ENCODE measurements around the gene PIK3R1. TPM values are rescaled to one million over a fixed set of nuclear protein-coding genes. Genes with fewer than 3 reads are reported as not detected.

PIK3R1 gene
- total RNA-seq, 1 experiment from 2014 or later = 1.7 TPM

DNA sequence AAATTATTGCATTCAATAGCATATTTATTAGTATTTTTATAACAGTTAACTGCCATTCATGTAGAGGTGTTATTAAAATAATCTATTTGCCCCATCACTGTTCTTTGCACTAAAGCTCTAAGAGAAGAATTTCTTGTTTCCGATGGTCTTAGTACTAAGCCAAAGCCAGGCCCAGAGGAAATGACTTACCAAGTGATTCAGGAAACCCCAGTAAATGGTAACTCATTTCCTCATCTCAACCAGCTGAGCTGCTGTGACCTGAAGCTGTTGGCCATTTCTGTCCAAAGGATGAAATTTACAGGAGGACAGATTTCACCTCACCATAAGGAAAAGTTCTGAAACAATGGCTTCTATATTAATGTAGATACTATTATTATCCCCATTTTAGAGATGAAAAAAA, 117.0 kb downstream of the PIK3R1 start:
- CTCF ChIA-PET = no interaction called here
- no peaks in the 10 kb centered on the region for H4K20me1 ChIP-seq (ENCODE audit: low read length)
- H3K79me2 ChIP-seq (ENCODE audit: low read length) = no peaks in the 10 kb centered on the region
- ATAC-seq (no peak), DNase-seq (peak; percentile 4)
- H3K9me3 ChIP-seq (ENCODE audit: low read length) = no peaks in the 10 kb centered on the region
- H3K4me1 ChIP-seq (ENCODE audit: insufficient read depth, low read length) = peaks cover 5% of the 10 kb centered on the region; the same call in 1 of the 2 replicates
- H3K9ac ChIP-seq (ENCODE audit: low read length) = no peak overlapping the region
- no peak overlapping the region for H3K27ac ChIP-seq (ENCODE audit: low read length)
- intact Hi-C loops (cut with micrococcal nuclease) = no loop called here
- H3K4me2 ChIP-seq (ENCODE audit: low read length) = no peak overlapping the region
- H3F3A ChIP-seq (ENCODE audit: low read length, unreplicated experiment) = no peaks in the 10 kb centered on the region
- no TSS peak for BruUV-seq (replicated peaks)
- H2AFZ ChIP-seq (ENCODE audit: low read length) = no peak overlapping the region
- H3K9me2 ChIP-seq (replicated peaks; ENCODE audit: low read length) = no peaks in the 10 kb centered on the region
- TF ChIP-seq, protein P1, sequence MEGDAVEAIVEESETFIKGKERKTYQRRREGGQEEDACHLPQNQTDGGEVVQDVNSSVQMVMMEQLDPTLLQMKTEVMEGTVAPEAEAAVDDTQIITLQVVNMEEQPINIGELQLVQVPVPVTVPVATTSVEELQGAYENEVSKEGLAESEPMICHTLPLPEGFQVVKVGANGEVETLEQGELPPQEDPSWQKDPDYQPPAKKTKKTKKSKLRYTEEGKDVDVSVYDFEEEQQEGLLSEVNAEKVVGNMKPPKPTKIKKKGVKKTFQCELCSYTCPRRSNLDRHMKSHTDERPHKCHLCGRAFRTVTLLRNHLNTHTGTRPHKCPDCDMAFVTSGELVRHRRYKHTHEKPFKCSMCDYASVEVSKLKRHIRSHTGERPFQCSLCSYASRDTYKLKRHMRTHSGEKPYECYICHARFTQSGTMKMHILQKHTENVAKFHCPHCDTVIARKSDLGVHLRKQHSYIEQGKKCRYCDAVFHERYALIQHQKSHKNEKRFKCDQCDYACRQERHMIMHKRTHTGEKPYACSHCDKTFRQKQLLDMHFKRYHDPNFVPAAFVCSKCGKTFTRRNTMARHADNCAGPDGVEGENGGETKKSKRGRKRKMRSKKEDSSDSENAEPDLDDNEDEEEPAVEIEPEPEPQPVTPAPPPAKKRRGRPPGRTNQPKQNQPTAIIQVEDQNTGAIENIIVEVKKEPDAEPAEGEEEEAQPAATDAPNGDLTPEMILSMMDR (conservative IDR thresholded peaks at IDR 0.05; ENCODE audit: low read depth, low read length) = no peak
- no peak for TF ChIP-seq EZH2 (IDR thresholded peaks at IDR 0.05; ENCODE audit: low read length, unreplicated experiment)
- TF ChIP-seq EZH2phosphoT487 (IDR thresholded peaks at IDR 0.05; ENCODE audit: borderline replicate concordance, low read length) = no peak
- no peaks in the 10 kb centered on the region for H3K27me3 ChIP-seq (ENCODE audit: low read length)
- no peak overlapping the region for H3K4me3 ChIP-seq (ENCODE audit: low read length)
- POLR2A ChIA-PET (ENCODE audit: unreplicated experiment) = no interaction called here
- no peaks in the 10 kb centered on the region for H3K36me3 ChIP-seq (ENCODE audit: low read depth, low read length)

DNA sequence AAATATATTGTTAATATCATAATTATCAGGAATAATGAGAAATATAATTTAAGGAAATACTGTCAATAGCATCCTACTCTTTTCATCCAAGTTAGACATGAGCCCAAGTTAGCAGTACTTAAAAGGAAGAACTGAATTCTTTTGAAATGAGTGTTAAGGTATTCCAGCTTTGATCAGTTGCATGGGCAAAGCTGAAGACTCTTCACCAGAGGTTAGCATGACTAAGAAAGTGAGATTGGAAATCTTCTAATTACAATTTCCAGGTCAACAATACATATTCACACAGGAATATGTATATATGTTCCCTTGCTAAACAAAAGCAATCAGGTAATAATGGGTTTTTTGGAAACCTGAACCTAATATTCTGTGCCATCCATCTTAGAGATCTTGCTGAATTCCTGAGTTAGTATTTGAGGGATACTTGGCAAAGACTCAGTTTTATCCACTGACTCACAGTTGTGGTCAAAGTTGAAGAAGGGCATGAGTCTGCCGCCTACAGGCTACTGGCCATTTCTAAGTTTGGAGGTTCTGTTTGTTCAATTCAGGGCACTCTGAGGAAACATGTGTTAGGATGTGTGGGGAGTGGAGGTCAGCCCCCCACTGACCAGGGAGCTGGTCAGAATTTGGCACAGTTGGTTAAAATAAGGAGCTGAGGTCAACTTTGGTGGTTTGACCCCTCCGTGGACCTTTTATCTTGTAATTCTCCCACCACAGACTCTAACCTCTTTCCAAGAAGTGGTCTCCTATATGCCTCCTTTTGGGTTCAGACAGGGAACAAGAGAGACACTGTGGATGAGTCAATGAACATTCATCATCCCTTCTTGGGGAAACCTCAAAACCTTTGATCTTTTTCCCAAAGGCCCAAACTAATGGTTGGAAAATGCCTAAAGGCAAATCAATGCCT, 118.3 kb downstream of the PIK3R1 start:
- no peaks in the 10 kb centered on the region for H3K79me2 ChIP-seq (ENCODE audit: low read length)
- H3K9me3 ChIP-seq (ENCODE audit: low read length) = no peaks in the 10 kb centered on the region
- H3K27me3 ChIP-seq (ENCODE audit: low read length) = no peaks in the 10 kb centered on the region
- no peaks in the 10 kb centered on the region for H3K36me3 ChIP-seq (ENCODE audit: low read depth, low read length)
- DNase-seq = peak; percentile 70
- intact Hi-C loops (cut with micrococcal nuclease) = no loop called here
- H2AFZ ChIP-seq (ENCODE audit: low read length) = no peak overlapping the region
- no peaks in the 10 kb centered on the region for H3K9me2 ChIP-seq (replicated peaks; ENCODE audit: low read length)
- no peak for ATAC-seq
- ChIA-PET POLR2A (ENCODE audit: unreplicated experiment) (no interaction called here), CTCF (no interaction called here)
- no peak overlapping the region for H3K4me3 ChIP-seq (ENCODE audit: low read length)
- H4K20me1 ChIP-seq (ENCODE audit: low read length) = no peaks in the 10 kb centered on the region
- H3K27ac ChIP-seq (ENCODE audit: low read length) = peak overlapping the region; percentile 74
- H3F3A ChIP-seq (ENCODE audit: low read length, unreplicated experiment) = no peaks in the 10 kb centered on the region
- TF ChIP-seq EZH2 (IDR thresholded peaks at IDR 0.05; ENCODE audit: low read length, unreplicated experiment) = no peak
- TF ChIP-seq, protein P1 (conservative IDR thresholded peaks at IDR 0.05; ENCODE audit: low read depth, low read length) = peak; percentile 32; the same call in 1 of the 2 replicates
- TF ChIP-seq EZH2phosphoT487 (IDR thresholded peaks at IDR 0.05; ENCODE audit: borderline replicate concordance, low read length) = no peak
- H3K4me1 ChIP-seq (ENCODE audit: insufficient read depth, low read length) = peaks cover 5% of the 10 kb centered on the region; the same call in 1 of the 2 replicates
- H3K4me2 ChIP-seq (ENCODE audit: low read length) = no peak overlapping the region
- no peak overlapping the region for H3K9ac ChIP-seq (ENCODE audit: low read length)
- BruUV-seq (replicated peaks) = no TSS peak

DNA sequence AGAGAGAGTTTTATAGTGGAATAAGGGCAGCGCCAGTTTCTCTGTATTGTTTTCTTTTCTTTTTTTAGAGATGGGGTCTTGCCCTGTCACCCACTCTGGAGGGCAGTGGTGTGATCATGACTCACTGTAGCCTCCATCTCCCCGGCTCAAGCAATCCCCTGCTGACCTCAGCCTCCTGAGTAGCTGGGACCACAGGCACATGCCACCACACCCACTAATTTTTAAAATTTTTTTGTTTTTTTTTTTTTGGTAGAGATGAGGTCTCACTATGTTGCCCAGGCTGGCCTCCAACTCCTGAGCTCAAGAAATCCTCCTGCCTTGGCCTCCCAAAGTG, 119.0 kb downstream of the PIK3R1 start:
- CTCF ChIA-PET = no interaction called here
- BruUV-seq (replicated peaks) = no TSS peak
- no peaks in the 10 kb centered on the region for H3F3A ChIP-seq (ENCODE audit: low read length, unreplicated experiment)
- no peak overlapping the region for H2AFZ ChIP-seq (ENCODE audit: low read length)
- POLR2A ChIA-PET (ENCODE audit: unreplicated experiment) = no interaction called here
- no peaks in the 10 kb centered on the region for H3K9me3 ChIP-seq (ENCODE audit: low read length)
- H3K4me1 ChIP-seq (ENCODE audit: insufficient read depth, low read length) = peaks cover 5% of the 10 kb centered on the region; the same call in 1 of the 2 replicates
- H3K9ac ChIP-seq (ENCODE audit: low read length) = no peak overlapping the region
- no peaks in the 10 kb centered on the region for H3K79me2 ChIP-seq (ENCODE audit: low read length)
- TF ChIP-seq, protein P1 (conservative IDR thresholded peaks at IDR 0.05; ENCODE audit: low read depth, low read length) = no peak
- TF ChIP-seq EZH2phosphoT487 (IDR thresholded peaks at IDR 0.05; ENCODE audit: borderline replicate concordance, low read length) (no peak), EZH2 (IDR thresholded peaks at IDR 0.05; ENCODE audit: low read length, unreplicated experiment) (no peak)
- no peaks in the 10 kb centered on the region for H3K36me3 ChIP-seq (ENCODE audit: low read depth, low read length)
- no peak for DNase-seq
- H3K27ac ChIP-seq (ENCODE audit: low read length) = no peak overlapping the region
- no peak overlapping the region for H3K4me2 ChIP-seq (ENCODE audit: low read length)
- H3K4me3 ChIP-seq (ENCODE audit: low read length) = no peak overlapping the region
- no peaks in the 10 kb centered on the region for H3K9me2 ChIP-seq (replicated peaks; ENCODE audit: low read length)
- H4K20me1 ChIP-seq (ENCODE audit: low read length) = no peaks in the 10 kb centered on the region
- H3K27me3 ChIP-seq (ENCODE audit: low read length) = no peaks in the 10 kb centered on the region
- intact Hi-C loops (cut with micrococcal nuclease) = no loop called here
- no peak for ATAC-seq

Measured in PC-3 (cell line).